22Rv1 (cell line): ENCODE measurements around the gene ATG14.

ENCODE experiments used
- H3K27ac ChIP-seq: fragments of 450-650 bp; 2 replicates; pipeline ENCODE4 v1.5.1; 2017
- ZFX ChIP-seq: fragments of 450-650 bp; IDR thresholded peaks from 2 replicates; pipeline ENCODE4 v1.6.1; 2017; ENCODE audit warnings: antibody characterized with exemption, borderline replicate concordance
- TF ChIP-seq, protein P1 (sequence below): fragments of 450-650 bp; IDR thresholded peaks from 2 replicates; pipeline ENCODE4 v1.5.1; 2017; ENCODE audit warnings: mild to moderate bottlenecking

Gene ATG14

GRCh38 chr14:55316564-55316963 lies 95.1 kb downstream of the ATG14 start:
- peak overlapping the region; percentile 46 for H3K27ac ChIP-seq
- TF ChIP-seq, protein P1, sequence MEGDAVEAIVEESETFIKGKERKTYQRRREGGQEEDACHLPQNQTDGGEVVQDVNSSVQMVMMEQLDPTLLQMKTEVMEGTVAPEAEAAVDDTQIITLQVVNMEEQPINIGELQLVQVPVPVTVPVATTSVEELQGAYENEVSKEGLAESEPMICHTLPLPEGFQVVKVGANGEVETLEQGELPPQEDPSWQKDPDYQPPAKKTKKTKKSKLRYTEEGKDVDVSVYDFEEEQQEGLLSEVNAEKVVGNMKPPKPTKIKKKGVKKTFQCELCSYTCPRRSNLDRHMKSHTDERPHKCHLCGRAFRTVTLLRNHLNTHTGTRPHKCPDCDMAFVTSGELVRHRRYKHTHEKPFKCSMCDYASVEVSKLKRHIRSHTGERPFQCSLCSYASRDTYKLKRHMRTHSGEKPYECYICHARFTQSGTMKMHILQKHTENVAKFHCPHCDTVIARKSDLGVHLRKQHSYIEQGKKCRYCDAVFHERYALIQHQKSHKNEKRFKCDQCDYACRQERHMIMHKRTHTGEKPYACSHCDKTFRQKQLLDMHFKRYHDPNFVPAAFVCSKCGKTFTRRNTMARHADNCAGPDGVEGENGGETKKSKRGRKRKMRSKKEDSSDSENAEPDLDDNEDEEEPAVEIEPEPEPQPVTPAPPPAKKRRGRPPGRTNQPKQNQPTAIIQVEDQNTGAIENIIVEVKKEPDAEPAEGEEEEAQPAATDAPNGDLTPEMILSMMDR: no peak
- TF ChIP-seq ZFX: no peak
